Liver (tissue), 3 donors: ENCODE results near the gene BANP.

Experiments used
- ATF3 ChIP-seq: IDR thresholded peaks from 2 replicates; pipeline ENCODE4 v1.6.1; 2016; ENCODE audit warnings: antibody characterized with exemption
- CTCF ChIP-seq: fragments of 150-350 bp; IDR thresholded peaks from 2 replicates; pipeline ENCODE4 v1.5.1; 2017; ENCODE audit warnings: improper control_type of control experiment, low read depth, low read length; ENCODE audit not compliant: missing input control
- EGR1 ChIP-seq, 2 donors: IDR thresholded peaks; 2 replicates each; pipeline ENCODE4 v1.6.1; 2016 to 2018; ENCODE audit warnings: antibody characterized with exemption in 2 of 2, low read depth in 2 of 2
- GABPA ChIP-seq, 2 donors: IDR thresholded peaks in 1 of 2; conservative IDR thresholded peaks in 1 of 2; 2 replicates each; pipeline ENCODE4 v1.6.1; 2016; ENCODE audit warnings: antibody characterized with exemption in 2 of 2, mild to moderate bottlenecking in 1 of 2, moderate library complexity in 1 of 2
- HNF4A ChIP-seq, 2 donors: conservative IDR thresholded peaks; 2 replicates each; pipeline ENCODE4 v1.6.1; 2016; ENCODE audit warnings: antibody characterized with exemption in 2 of 2, mild to moderate bottlenecking in 2 of 2
- HNF4G ChIP-seq: IDR thresholded peaks from 2 replicates; pipeline ENCODE4 v1.6.1; 2016; ENCODE audit warnings: antibody characterized with exemption
- MAX ChIP-seq: IDR thresholded peaks from 2 replicates; pipeline ENCODE4 v1.6.1; 2016; ENCODE audit warnings: antibody characterized with exemption
- NR2F2 ChIP-seq: IDR thresholded peaks from 2 replicates; pipeline ENCODE4 v1.6.1; 2016; ENCODE audit warnings: antibody characterized with exemption
- RAD21 ChIP-seq, 2 donors: IDR thresholded peaks; 2 replicates each; pipeline ENCODE4 v1.6.1; 2016; ENCODE audit warnings: antibody characterized with exemption in 2 of 2, mild to moderate bottlenecking in 2 of 2
- REST ChIP-seq: IDR thresholded peaks from 2 replicates; pipeline ENCODE4 v1.6.1; 2016; ENCODE audit warnings: antibody characterized with exemption, mild to moderate bottlenecking
- SP1 ChIP-seq: IDR thresholded peaks from 2 replicates; pipeline ENCODE4 v1.6.1; 2018; ENCODE audit warnings: antibody characterized with exemption, mild to moderate bottlenecking
- TAF1 ChIP-seq: conservative IDR thresholded peaks from 2 replicates; pipeline ENCODE4 v1.6.1; 2016; ENCODE audit warnings: antibody characterized with exemption, mild to moderate bottlenecking
- ZBTB33 ChIP-seq: IDR thresholded peaks from 2 replicates; pipeline ENCODE4 v1.6.1; 2016; ENCODE audit warnings: antibody characterized with exemption
- donor health status: healthy.
- donor health status: healthy.

- TF ChIP-seq ZBTB33 (no peak), CTCF (no peak), GABPA (IDR thresholded peaks at IDR 0.05 in 1 of 2, conservative IDR thresholded peaks at IDR 0.05 in 1 of 2) (no peak), SP1 (no peak), ATF3 (no peak), HNF4A (conservative IDR thresholded peaks at IDR 0.05) (no peak), TAF1 (no peak), MAX (no peak), REST (no peak), HNF4G (no peak), NR2F2 (no peak), RAD21 (IDR thresholded peaks at IDR 0.05) (no peak), EGR1 (IDR thresholded peaks at IDR 0.05; ENCODE audit: low read depth in 2 of 2) (no peak)
These were observed 152.5 kb downstream of the BANP start for GRCh38 chr16:88103581-88104188.
